ENCODE results near the gene TBPL2.
"Not testable (repeated sequence)": the region's sequence is repeated elsewhere in the genome, so short reads cannot be mapped to it uniquely, and the experiment has no call there.

TBPL2 gene

GRCh38 chr14:55438066-55438683, 2.2 kb downstream of the TBPL2 start:
- DNase-seq: peak; percentile 69

DNA sequence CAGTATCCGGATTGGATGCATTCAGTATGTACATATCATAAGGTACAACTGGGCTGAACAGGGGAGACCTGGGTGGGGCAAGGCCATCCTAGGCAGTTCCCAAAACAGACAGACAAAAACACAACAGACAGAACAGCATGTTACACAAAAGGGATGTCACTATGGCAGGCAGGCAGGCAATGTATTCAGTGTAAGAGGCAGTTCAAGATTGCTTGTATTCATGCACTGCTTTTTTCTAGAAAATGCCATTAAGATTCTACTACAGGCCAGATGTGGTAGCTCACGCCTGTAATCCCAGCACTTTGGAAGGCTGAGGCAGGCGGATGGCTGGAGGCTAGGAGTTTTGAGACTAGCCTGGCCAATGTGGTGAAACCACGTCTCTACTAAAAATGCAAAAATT, 3.5 kb downstream of the TBPL2 start:
- no peak for DNase-seq

GRCh38 chr14:55436519-55436918, 3.9 kb downstream of the TBPL2 start:
- DNase-seq: no peak

GRCh38 chr14:55434805-55435174, 5.6 kb downstream of the TBPL2 start:
- DNase-seq: no peak

DNA sequence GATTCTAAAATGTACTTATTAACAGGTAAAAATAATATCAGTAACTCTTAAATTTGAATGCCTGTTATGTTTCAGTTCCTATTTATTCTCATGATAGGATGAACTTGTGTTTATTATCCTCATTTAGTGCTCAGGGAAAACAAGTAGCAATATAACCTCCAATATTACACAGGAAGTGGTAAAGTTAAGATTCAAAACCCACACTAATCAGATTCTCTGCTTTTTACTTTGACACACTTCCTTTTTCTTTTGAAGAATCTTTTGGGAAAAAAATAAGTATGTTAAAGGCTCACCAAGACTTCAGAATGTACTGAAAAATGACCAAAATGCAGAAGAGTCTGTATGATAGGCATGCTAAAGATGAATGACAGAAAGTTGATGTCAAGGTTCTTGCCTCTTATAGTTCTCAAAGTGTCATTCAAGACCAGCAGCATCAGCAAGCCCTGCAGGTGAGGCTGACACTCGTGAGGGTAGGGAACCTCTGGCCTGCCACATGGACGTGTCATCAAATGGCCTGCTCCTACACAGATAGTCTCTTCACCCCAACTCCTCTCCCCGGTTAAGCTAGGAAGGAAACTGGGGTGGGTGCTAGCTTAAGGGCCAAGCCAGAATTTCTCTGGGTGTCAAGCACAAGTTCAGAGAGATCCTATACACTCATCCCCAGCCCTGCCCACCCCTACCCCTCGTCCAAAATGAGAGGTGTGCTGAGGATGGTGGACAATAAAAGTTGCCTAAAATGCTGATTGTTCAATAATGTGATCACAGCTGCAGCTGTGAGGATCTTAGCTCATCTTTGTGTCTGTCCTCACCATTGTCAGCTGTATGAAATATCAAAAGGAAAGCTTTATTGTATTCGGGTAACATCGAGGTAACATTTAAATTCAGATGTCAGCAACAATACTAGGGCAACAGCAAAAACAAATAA, 6.3 kb downstream of the TBPL2 start:
- no peak for DNase-seq

DNA sequence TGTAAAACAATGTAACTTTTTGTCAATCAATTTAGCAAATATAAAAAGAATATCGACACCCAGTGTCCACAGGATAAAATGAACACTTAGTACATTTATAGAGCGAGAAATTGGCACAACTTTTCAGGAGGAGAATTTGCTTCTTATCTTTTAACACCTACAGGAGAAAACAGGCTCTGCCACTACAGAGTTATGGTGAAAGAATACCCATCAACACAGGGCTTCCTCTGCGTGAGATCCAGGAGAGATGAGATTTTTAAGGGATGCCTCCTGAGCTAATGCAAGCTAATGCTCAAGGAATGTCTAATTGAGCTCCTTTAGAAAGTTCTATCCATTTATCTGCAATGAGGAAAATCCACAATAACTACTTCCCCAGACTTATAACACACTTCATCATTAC, 7.8 kb downstream of the TBPL2 start:
- no peak for DNase-seq

GRCh38 chr14:55430024-55430690, 10.3 kb downstream of the TBPL2 start:
- peak; percentile 49 for DNase-seq

- DNase-seq: no peak
Observed at GRCh38 chr14:55427439-55427838, 13.0 kb downstream of the TBPL2 start.

- no peak for DNase-seq
Observed at GRCh38 chr14:55426891-55427290, 13.5 kb downstream of the TBPL2 start.

- DNase-seq: no peak
Observed at GRCh38 chr14:55425091-55425490, 15.3 kb downstream of the TBPL2 start.

GRCh38 chr14:55423969-55424368, 16.4 kb downstream of the TBPL2 start:
- DNase-seq: no peak

DNA sequence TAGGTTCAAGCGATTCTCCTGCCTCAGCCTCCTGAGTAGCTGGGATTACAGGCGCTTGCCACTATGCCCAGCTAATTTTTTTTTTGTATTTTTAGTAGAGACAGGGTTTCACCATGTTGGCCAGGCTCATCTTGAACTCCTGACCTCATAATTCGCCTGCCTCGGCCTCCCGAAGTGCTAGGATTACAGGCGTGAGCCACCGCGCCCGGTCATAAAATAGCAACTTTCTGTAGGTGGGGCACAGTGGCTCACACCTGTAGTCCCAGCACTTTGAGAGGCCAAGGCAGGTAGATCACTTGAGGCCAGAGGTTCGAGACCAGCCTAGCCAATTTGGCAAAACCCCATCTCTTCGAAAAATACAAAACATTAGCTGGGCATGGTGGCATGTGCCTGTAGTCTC, 18.1 kb downstream of the TBPL2 start:
- not testable (repeated sequence) for DNase-seq

DNA sequence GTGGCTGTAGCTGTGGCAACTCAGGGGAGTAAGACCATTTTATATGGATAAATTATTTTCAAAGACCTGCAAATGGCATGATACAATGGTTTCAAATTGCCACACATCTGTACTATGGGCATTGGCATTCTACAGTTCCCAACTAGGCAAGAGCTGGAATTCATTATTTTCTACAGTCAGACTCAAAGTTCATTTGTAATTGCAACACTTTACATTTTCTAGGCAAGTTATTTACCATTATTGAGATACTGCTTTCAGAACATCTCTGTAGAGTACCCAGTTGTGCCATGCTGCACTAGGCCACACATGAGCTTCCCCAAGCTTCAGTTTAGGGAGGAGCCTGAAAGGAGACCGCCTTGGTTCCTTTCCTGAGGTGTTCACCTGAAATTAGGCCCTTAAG, 20.8 kb downstream of the TBPL2 start:
- DNase-seq: no peak

- DNase-seq: no peak
Observed at GRCh38 chr14:55418411-55418810, 22.0 kb downstream of the TBPL2 start.

DNA sequence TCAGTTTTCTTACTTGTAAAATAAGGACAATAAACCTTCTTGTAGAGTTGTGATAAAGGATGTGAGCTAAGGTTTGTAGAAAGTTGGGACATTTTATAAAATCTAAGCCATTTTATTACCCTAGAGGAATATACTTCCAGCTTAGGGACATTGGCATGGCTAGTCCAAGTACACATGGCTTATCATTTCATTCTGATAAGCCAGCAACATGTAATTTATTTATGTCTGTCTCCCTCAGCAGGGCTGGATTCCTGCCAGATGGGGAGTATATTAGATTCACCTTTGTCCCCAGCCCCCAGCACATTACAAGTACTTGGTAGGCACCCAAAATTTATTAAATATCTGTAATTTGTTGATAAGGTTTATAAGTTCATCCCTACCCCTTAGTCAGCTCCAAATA, 22.5 kb downstream of the TBPL2 start:
- DNase-seq: no peak

DNA sequence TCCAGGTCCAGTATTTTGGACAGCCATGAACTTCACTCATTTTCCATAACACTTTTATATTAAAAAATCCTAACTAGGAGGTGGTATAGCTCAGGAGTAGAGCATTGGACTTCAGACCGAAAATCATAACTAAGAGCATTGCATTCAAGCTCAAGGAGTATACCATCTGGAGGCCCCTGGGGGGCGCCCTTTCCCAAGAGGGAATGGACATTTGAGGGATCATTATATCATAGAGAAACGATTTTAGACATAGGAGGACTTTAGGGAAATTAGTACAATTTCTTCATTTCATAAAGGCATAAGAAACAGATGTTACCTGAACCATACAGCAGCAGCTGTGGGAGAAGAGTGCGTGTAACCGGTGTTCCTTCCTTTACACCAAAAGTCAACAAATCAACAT, 23.6 kb downstream of the TBPL2 start:
- DNase-seq: peak; percentile 21

- DNase-seq: no peak
Observed at GRCh38 chr14:55414551-55414950, 25.9 kb downstream of the TBPL2 start.

GRCh38 chr14:55412676-55413075, 27.7 kb downstream of the TBPL2 start:
- DNase-seq: no peak

- peak; percentile 68 for DNase-seq
Observed at GRCh38 chr14:55411426-55412389, 28.7 kb downstream of the TBPL2 start, which contains the start of gene ATG14. Gene ATG14, minus strand, starts transcription at chr14:55411830. Its CDS starts 8 bp downstream, at chr14:55411822.

DNA sequence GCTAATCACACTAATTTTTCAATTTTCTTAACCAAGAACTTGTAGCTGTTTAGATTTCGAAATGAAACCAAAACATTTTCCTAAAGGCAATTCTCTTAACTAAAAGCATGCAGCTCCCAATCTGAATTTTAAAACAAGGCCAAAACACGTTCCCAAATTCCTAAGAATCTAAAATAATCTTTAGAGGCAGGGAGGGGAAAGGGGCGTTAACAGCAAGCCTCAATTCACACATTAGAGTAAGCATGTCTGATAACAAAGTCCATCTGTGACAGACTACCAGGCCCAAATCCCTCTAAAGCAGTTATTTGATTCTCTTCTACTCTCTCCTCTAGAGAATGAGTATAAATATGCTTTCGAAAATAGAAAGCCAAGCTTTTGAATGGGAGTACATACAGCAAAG, 29.5 kb downstream of the TBPL2 start:
- DNase-seq: no peak

GRCh38 chr14:55404173-55404854, 36.1 kb downstream of the TBPL2 start:
- no peak for DNase-seq

DNA sequence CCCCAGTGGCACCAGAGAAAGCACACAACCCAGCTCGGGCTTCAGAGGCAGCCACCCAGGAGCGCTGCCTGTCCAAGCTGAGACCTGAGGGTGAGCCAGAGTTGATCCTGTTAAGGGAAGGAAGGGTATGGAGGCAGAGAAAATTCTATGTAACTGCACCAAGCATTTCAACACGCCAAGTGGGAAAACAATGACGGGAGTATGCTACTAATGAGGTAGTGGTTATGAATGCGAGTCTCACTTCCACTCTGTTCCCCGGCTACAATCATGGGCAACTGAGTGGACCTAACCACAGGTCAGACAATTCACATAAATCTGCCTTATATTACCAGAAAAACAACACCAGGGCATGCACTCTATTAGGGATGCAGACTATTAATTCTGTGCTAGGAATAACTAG, 38.7 kb downstream of the TBPL2 start:
- no peak for DNase-seq

All from NCI-H1694 (cell line).